BJ (cell line): Measurements from ENCODE around the gene POM121. TPM values are rescaled to one million over a fixed set of nuclear protein-coding genes. Genes with fewer than 3 reads are reported as not detected.
"Not testable (repeated sequence)": the region's sequence is repeated elsewhere in the genome, so short reads cannot be mapped to it uniquely, and the experiment has no call there.

ENCODE experiments used
- CTCF ChIA-PET: fragments of 350-600 bp; formaldehyde crosslinking; extraction: SDS; loops from one replicate; lab custom pipeline; 2021; ENCODE audit warnings: antibody characterized with exemption, inconsistent platforms; lab: Yijun Ruan, JAX
- POLR2A ChIA-PET: fragments of 300-600 bp; sonication (Branson Sonifier 250); formaldehyde crosslinking; extraction: SDS; loops from one replicate; lab custom pipeline; 2021; ENCODE audit warnings: antibody characterized with exemption; lab: Charles Lee
- DNase-seq: peaks from one replicate; pipeline ENCODE4 v3.0.0-alpha.2; 2011; ENCODE audit warnings: low read depth
- H3K27me3 ChIP-seq: 2 replicates; pipeline ENCODE4 v1.6.0; 2011; ENCODE audit warnings: low read length; ENCODE audit not compliant: control insufficient read depth, insufficient read depth
- H3K36me3 ChIP-seq: 2 replicates; pipeline ENCODE4 v1.5.1; 2011; ENCODE audit warnings: low read length; ENCODE audit not compliant: control insufficient read depth, insufficient read depth
- H3K4me3 ChIP-seq: 2 replicates; pipeline ENCODE4 v1.5.1; 2011; ENCODE audit warnings: low read depth, mild to moderate bottlenecking, control low read depth, low read length
- polyA plus RNA-seq: library from polyadenylated mRNA; depleted of rRNA; stranded (reverse); fragments of >200 nt; gene quantifications from 2 replicates; pipeline ENCODE4 v1.2.3, GENCODE V29; 2011
- TF ChIP-seq, protein P1 (sequence below): IDR thresholded peaks from 2 replicates; pipeline ENCODE4 v1.5.1; 2011; ENCODE audit warnings: low read depth, mild to moderate bottlenecking, control low read depth, inconsistent platforms, low read length, moderate library complexity; ENCODE audit not compliant: insufficient read depth

The POM121 gene
- polyA plus RNA-seq, 1 experiment: 3.9 TPM

DNA sequence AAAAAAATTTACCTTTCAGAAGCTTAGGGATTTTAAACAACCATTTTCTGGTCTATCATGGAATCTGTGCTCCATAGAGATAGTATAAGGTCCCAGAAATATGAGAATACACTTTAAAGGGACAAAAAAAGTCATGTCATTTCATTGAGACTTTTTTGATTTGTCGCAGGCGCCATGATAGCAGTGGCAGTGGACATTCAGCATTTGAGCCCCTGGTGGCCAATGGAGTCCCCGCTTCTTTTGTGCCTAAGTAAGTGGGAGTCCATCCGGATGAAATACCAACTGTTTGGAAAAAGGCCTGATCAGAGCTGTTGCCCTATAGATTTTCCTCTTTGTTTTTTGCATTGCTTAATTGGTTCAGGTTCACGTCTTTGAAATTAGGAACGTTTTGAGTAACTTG is 3.3 kb downstream of the POM121 start:
- not testable (repeated sequence) for DNase-seq

DNA sequence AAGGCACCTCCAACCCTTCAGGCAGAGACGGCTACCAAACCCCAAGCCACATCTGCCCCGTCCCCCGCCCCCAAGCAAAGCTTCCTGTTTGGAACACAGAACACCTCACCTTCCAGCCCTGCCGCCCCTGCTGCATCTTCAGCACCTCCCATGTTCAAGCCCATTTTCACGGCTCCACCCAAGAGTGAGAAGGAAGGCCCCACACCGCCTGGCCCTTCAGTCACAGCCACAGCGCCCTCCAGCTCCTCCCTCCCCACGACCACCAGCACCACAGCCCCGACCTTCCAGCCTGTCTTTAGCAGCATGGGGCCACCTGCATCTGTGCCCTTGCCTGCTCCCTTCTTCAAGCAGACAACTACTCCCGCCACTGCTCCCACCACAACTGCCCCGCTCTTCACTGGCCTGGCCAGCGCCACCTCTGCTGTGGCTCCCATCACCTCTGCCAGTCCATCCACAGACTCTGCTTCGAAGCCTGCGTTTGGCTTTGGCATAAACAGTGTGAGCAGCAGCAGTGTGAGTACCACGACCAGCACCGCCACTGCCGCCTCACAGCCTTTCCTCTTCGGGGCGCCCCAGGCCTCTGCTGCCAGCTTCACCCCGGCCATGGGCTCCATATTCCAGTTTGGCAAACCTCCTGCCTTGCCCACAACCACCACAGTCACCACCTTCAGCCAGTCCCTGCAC is 17.3 kb downstream of the POM121 start:
- H3K4me3 ChIP-seq, H3K36me3 ChIP-seq, H3K27me3 ChIP-seq, POLR2A ChIA-PET, DNase-seq, CTCF ChIA-PET: not testable (repeated sequence)

More for the DNA sequence above, 3.3 kb downstream of the POM121 start:
- TF ChIP-seq, protein P1, sequence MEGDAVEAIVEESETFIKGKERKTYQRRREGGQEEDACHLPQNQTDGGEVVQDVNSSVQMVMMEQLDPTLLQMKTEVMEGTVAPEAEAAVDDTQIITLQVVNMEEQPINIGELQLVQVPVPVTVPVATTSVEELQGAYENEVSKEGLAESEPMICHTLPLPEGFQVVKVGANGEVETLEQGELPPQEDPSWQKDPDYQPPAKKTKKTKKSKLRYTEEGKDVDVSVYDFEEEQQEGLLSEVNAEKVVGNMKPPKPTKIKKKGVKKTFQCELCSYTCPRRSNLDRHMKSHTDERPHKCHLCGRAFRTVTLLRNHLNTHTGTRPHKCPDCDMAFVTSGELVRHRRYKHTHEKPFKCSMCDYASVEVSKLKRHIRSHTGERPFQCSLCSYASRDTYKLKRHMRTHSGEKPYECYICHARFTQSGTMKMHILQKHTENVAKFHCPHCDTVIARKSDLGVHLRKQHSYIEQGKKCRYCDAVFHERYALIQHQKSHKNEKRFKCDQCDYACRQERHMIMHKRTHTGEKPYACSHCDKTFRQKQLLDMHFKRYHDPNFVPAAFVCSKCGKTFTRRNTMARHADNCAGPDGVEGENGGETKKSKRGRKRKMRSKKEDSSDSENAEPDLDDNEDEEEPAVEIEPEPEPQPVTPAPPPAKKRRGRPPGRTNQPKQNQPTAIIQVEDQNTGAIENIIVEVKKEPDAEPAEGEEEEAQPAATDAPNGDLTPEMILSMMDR: 0 out of 2 replicates have a peak, but pooled peaks have one; percentile 5
- H3K4me3 ChIP-seq, POLR2A ChIA-PET, H3K27me3 ChIP-seq: not testable (repeated sequence)
- CTCF ChIA-PET: interaction anchor here (0.7 kb wide), 1 partner anchor 13 kb away, joined by 4 read pairs; no protein-coding TSS in a partner anchor
- H3K36me3 ChIP-seq: peaks cover 13% of the 10 kb centered on the region

DNA sequence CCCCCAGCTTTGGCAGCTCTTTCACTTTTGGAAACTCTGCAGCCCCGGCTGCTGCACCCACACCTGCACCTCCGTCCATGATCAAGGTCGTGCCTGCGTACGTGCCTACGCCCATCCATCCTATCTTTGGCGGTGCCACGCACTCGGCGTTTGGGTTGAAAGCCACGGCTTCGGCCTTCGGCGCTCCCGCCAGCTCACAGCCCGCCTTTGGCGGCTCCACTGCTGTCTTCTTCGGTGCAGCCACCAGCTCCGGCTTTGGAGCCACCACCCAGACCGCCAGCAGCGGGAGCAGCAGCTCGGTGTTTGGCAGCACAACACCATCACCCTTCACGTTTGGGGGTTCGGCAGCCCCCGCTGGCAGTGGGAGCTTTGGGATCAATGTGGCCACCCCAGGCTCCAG is 18.1 kb downstream of the POM121 start:
- H3K27me3 ChIP-seq, POLR2A ChIA-PET, H3K36me3 ChIP-seq, DNase-seq, H3K4me3 ChIP-seq, CTCF ChIA-PET: not testable (repeated sequence)

DNA sequence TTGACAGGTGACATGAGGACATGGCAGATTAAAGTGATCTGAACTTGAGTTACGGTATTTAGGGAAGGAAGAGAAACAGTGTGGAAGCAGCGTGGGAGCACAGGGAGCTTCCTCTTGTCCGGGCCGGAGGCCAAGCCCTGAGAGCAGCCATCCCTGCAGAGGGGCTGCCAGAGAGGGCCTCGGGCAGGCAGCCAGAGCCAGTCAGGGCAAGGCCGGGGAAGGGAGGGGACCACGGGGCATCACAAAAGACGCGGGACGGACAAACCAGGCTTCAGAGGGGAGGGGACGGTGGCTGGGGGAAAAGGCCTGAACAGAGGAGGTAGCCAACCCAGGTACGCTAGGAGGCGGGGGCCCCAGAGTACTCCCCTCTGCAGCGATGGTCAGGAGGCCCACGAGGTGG is 20.0 kb downstream of the POM121 start:
- H3K36me3 ChIP-seq, H3K4me3 ChIP-seq, CTCF ChIA-PET, DNase-seq, H3K27me3 ChIP-seq, POLR2A ChIA-PET: not testable (repeated sequence)

GRCh38 chr7:72945597-72945996 is 20.7 kb downstream of the POM121 start:
- POLR2A ChIA-PET, H3K4me3 ChIP-seq, CTCF ChIA-PET, H3K27me3 ChIP-seq, DNase-seq, H3K36me3 ChIP-seq: not testable (repeated sequence)

GRCh38 chr7:72946130-72946745 is 21.3 kb downstream of the POM121 start:
- H3K4me3 ChIP-seq, CTCF ChIA-PET, POLR2A ChIA-PET, DNase-seq, H3K36me3 ChIP-seq, H3K27me3 ChIP-seq: not testable (repeated sequence)
- TF ChIP-seq, protein P1: peak; percentile 31

DNA sequence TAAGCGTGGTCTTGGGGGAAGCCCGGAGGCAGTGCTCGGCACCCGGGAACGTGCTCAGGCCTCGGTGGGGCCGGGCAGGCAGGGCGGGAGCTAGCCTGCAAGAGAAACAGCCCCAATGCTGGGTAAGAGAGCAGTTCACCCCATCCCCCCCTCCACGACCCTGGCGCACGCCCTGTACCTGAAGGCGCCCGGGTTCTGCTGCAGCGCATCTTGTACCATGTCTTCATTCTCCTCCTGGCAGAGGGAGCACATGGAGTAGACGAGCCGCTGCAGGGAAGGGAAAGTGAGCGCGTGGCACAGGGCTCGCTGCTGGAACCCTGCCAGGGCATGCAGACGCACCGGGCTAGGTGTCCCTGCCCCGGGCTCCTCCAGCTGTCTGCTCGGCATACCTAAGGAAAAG is 23.8 kb downstream of the POM121 start:
- H3K4me3 ChIP-seq, H3K36me3 ChIP-seq, DNase-seq, H3K27me3 ChIP-seq, POLR2A ChIA-PET, CTCF ChIA-PET: not testable (repeated sequence)

- H3K27me3 ChIP-seq, POLR2A ChIA-PET, H3K4me3 ChIP-seq, CTCF ChIA-PET, DNase-seq, H3K36me3 ChIP-seq: not testable (repeated sequence)
Observed at GRCh38 chr7:72949276-72949675, 24.4 kb downstream of the POM121 start.

DNA sequence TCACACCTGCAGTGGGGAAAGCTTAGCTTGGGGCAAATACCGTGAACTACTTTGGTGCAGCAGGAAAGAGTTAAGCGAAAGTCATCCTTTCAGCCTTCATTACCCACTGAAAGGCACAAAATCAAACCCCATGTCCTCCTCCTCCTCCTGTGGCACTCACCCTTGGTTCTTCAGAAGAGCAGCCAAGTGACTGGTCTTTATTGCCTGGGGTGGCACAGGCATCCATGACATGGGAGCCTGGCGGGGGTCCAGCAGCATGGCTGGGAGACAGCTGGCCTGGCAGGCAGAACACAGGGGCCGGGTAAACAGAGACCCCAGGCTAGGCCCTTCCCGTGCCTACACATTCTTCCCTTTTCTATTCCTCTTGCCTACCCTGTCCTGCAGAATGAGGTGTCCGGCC is 24.8 kb downstream of the POM121 start:
- CTCF ChIA-PET, POLR2A ChIA-PET, DNase-seq: not testable (repeated sequence)

GRCh38 chr7:72950432-72950831 is 25.5 kb downstream of the POM121 start:
- CTCF ChIA-PET, H3K36me3 ChIP-seq, H3K4me3 ChIP-seq, POLR2A ChIA-PET, DNase-seq, H3K27me3 ChIP-seq: not testable (repeated sequence)

More for the DNA sequence above, 24.8 kb downstream of the POM121 start:
- not testable (repeated sequence) for H3K4me3 ChIP-seq, H3K27me3 ChIP-seq, H3K36me3 ChIP-seq
